ENCODE measurements around the gene LAMA3. TPM values are rescaled to one million over a fixed set of nuclear protein-coding genes. Genes with fewer than 3 reads are reported as not detected.

The LAMA3 gene
- total and polyA plus RNA-seq, 2 of the 13 experiments (the other 11 are each of a cell fraction or from before 2014, with no cell fraction given), result 0.45 to 2.2 TPM

DNA sequence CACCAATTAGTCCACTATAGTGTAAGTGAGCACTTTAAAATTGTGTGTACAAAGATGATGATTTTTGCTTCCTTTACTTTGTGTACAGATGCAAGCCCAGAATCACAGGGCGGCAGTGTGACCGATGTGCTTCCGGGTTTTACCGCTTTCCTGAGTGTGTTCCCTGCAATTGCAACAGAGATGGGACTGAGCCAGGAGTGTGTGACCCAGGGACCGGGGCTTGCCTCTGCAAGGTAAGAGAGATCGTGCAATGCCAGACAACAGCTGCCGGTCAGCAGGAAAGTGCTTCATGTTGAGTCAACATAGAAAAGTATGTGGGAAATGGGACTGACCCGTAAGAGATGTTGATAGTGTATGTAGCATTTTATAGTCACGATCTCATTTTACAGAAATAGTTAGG lies 168.5 kb downstream of the LAMA3 start (continued):
- no peak for TF ChIP-seq ZBTB20 (CRISPR knock-in tag; IDR thresholded peaks at IDR 0.05; ENCODE audit: borderline replicate concordance, low read depth)
- TF ChIP-seq RXRB (CRISPR knock-in tag; IDR thresholded peaks at IDR 0.05; ENCODE audit: borderline replicate concordance), result peak; percentile 33; the same call in 1 of the 2 replicates
- TF ChIP-seq, protein P1, sequence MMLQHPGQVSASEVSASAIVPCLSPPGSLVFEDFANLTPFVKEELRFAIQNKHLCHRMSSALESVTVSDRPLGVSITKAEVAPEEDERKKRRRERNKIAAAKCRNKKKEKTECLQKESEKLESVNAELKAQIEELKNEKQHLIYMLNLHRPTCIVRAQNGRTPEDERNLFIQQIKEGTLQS (CRISPR knock-in tag; IDR thresholded peaks at IDR 0.05), result 0 out of 2 replicates have a peak, but pooled peaks have one; percentile 15
- TF ChIP-seq FOXA1 (IDR thresholded peaks at IDR 0.05), result no peak
- TF ChIP-seq FOXA1 (CRISPR knock-in tag; IDR thresholded peaks at IDR 0.05), result peak; percentile 67
- TF ChIP-seq HMG20A (CRISPR knock-in tag; IDR thresholded peaks at IDR 0.05; ENCODE audit: borderline replicate concordance), result peak; percentile 30; the same call in 1 of the 2 replicates
- TF ChIP-seq CEBPB (IDR thresholded peaks at IDR 0.05; ENCODE audit: borderline replicate concordance, low read depth, low read length), result peak; percentile 93
- peak; percentile 24; the same call in 1 of the 2 replicates for TF ChIP-seq SMC3 (IDR thresholded peaks at IDR 0.05; ENCODE audit: low read length)
- peak; percentile 54 for TF ChIP-seq RARA (CRISPR knock-in tag; IDR thresholded peaks at IDR 0.05)
- TF ChIP-seq, protein P2, sequence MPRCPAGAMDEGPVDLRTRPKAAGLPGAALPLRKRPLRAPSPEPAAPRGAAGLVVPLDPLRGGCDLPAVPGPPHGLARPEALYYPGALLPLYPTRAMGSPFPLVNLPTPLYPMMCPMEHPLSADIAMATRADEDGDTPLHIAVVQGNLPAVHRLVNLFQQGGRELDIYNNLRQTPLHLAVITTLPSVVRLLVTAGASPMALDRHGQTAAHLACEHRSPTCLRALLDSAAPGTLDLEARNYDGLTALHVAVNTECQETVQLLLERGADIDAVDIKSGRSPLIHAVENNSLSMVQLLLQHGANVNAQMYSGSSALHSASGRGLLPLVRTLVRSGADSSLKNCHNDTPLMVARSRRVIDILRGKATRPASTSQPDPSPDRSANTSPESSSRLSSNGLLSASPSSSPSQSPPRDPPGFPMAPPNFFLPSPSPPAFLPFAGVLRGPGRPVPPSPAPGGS (CRISPR knock-in tag; IDR thresholded peaks at IDR 0.05), result no peak
- peak; percentile 92 for TF ChIP-seq ELF1 (CRISPR knock-in tag; IDR thresholded peaks at IDR 0.05)
- TF ChIP-seq MAFF (IDR thresholded peaks at IDR 0.05; ENCODE audit: low read depth, low read length), result 0 out of 2 replicates have a peak, but pooled peaks have one; percentile 6
- TF ChIP-seq TEAD3 (CRISPR knock-in tag; optimal IDR thresholded peaks at IDR 0.05; ENCODE audit: borderline replicate concordance), result peak; percentile 14
- peak; percentile 78 for TF ChIP-seq CEBPG (CRISPR knock-in tag; IDR thresholded peaks at IDR 0.05)
- no peak for TF ChIP-seq TBL1XR1 (IDR thresholded peaks at IDR 0.05; ENCODE audit: borderline replicate concordance, low read length, partially characterized antibody)
- TF ChIP-seq ERF (CRISPR knock-in tag; IDR thresholded peaks at IDR 0.05), result 0 out of 2 replicates have a peak, but pooled peaks have one; percentile 26
- TF ChIP-seq KLF9 (CRISPR knock-in tag; IDR thresholded peaks at IDR 0.05; ENCODE audit: low read depth), result no peak
- TF ChIP-seq SOX5 (CRISPR knock-in tag; IDR thresholded peaks at IDR 0.05; ENCODE audit: borderline replicate concordance), result peak; percentile 42; the same call in 1 of the 2 replicates
- 0 out of 2 replicates have a peak, but pooled peaks have one; percentile 31 for TF ChIP-seq THAP11 (CRISPR knock-in tag; IDR thresholded peaks at IDR 0.05)
- TF ChIP-seq BCL6 (CRISPR knock-in tag; IDR thresholded peaks at IDR 0.05), result 0 out of 2 replicates have a peak, but pooled peaks have one; percentile 13
- no peak for TF ChIP-seq NFATC3 (CRISPR knock-in tag; IDR thresholded peaks at IDR 0.05)
- TF ChIP-seq SOX13 (IDR thresholded peaks at IDR 0.05), result no peak
- TF ChIP-seq SOX13 (CRISPR knock-in tag; conservative IDR thresholded peaks at IDR 0.05 in 1 of 2, IDR thresholded peaks at IDR 0.05 in 1 of 2), result peak in 1 of 2 experiments; percentile 47; a peak in 1 of 4 replicates
- TF ChIP-seq HHEX (CRISPR knock-in tag; IDR thresholded peaks at IDR 0.05), result no peak
- peak; percentile 37; the same call in 1 of the 2 replicates for TF ChIP-seq BHLHE40 (IDR thresholded peaks at IDR 0.05; ENCODE audit: low read length)
- TF ChIP-seq JUND (CRISPR knock-in tag; IDR thresholded peaks at IDR 0.05), result peak; percentile 18; the same call in 1 of the 2 replicates
- TF ChIP-seq ZNF792 (CRISPR knock-in tag; IDR thresholded peaks at IDR 0.05), result peak; percentile 71; the same call in 1 of the 2 replicates
- TF ChIP-seq, protein P3, sequence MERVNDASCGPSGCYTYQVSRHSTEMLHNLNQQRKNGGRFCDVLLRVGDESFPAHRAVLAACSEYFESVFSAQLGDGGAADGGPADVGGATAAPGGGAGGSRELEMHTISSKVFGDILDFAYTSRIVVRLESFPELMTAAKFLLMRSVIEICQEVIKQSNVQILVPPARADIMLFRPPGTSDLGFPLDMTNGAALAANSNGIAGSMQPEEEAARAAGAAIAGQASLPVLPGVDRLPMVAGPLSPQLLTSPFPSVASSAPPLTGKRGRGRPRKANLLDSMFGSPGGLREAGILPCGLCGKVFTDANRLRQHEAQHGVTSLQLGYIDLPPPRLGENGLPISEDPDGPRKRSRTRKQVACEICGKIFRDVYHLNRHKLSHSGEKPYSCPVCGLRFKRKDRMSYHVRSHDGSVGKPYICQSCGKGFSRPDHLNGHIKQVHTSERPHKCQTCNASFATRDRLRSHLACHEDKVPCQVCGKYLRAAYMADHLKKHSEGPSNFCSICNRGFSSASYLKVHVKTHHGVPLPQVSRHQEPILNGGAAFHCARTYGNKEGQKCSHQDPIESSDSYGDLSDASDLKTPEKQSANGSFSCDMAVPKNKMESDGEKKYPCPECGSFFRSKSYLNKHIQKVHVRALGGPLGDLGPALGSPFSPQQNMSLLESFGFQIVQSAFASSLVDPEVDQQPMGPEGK (CRISPR knock-in tag; IDR thresholded peaks at IDR 0.05), result no peak
- no peak for TF ChIP-seq ZNF337 (CRISPR knock-in tag; IDR thresholded peaks at IDR 0.05; ENCODE audit: borderline replicate concordance, low read depth)
- TF ChIP-seq ZNF614 (CRISPR knock-in tag; IDR thresholded peaks at IDR 0.05; ENCODE audit: borderline replicate concordance), result no peak
- no peak for TF ChIP-seq ZNF333 (CRISPR knock-in tag; IDR thresholded peaks at IDR 0.05; ENCODE audit: borderline replicate concordance)
- no peak for TF ChIP-seq RNF2 (conservative IDR thresholded peaks at IDR 0.05; ENCODE audit: low read depth)
- TF ChIP-seq SRSF9 (IDR thresholded peaks at IDR 0.05; ENCODE audit: borderline replicate concordance, insufficient read depth, low read depth, low read length, poor library complexity, severe bottlenecking), result no peak
